Tibial nerve (tissue), 4 donors: ENCODE results near the gene UNC45A. TPM values are rescaled to one million over a fixed set of nuclear protein-coding genes. Genes with fewer than 3 reads are reported as not detected.
"Not testable (repeated sequence)": the region's sequence is repeated elsewhere in the genome, so short reads cannot be mapped to it uniquely, and the experiment has no call there.

Source experiments
- DNase-seq, 2 donors: peaks; one replicate each; pipeline ENCODE4 v3.0.0-alpha.2; 2019; ENCODE audit warnings: low spot score in 2 of 2
- H3K27ac ChIP-seq, 4 donors: fragments of 200-600 bp; sonication (generic) in 3 of 4; one replicate each; pipeline ENCODE4 v1.5.1; 2017 to 2019; ENCODE audit warnings: mild to moderate bottlenecking in 1 of 4
- H3K27me3 ChIP-seq, 2 donors: fragments of 200-600 bp; sonication (generic) in 1 of 2; one replicate each; pipeline versions ENCODE4 v1.5.1 to v1.6.0; 2017 to 2019
- H3K36me3 ChIP-seq, 3 donors: fragments of 200-600 bp; sonication (generic); one replicate each; pipeline ENCODE4 v1.5.1; 2018 to 2019
- H3K4me1 ChIP-seq, 4 donors: fragments of 200-600 bp; sonication (generic) in 3 of 4; one replicate each; pipeline ENCODE4 v1.5.1; 2017 to 2019
- H3K4me3 ChIP-seq, 4 donors: fragments of 200-600 bp; sonication (generic) in 3 of 4; one replicate each; pipeline ENCODE4 v1.5.1; 2017 to 2019; ENCODE audit warnings: mild to moderate bottlenecking in 1 of 4, moderate library complexity in 1 of 4
- H3K9me3 ChIP-seq, 4 donors: fragments of 200-600 bp; sonication (generic) in 3 of 4; one replicate each; pipeline ENCODE4 v1.5.1; 2017 to 2019
- CTCF ChIP-seq, 5 experiments: fragments of 200-600 bp in 3 of 5; fragments of 450-650 bp in 2 of 5; sonication (generic) in 3 of 5; IDR thresholded peaks; one replicate each; pipeline ENCODE4 v1.5.1; 2016 to 2019; ENCODE audit warnings: antibody characterized with exemption in 5 of 5, mild to moderate bottlenecking in 3 of 5, moderate library complexity in 2 of 5
- EP300 ChIP-seq, 2 donors: sonication (generic); formaldehyde crosslinking; IDR thresholded peaks; one replicate each; pipeline ENCODE4 v1.6.1; 2017; ENCODE audit warnings: antibody characterized with exemption in 2 of 2, mild to moderate bottlenecking in 1 of 2
- POLR2A ChIP-seq, 2 donors: fragments of 450-650 bp; IDR thresholded peaks; one replicate each; pipeline ENCODE4 v1.6.1; 2017; ENCODE audit warnings: antibody characterized with exemption in 2 of 2, mild to moderate bottlenecking in 2 of 2, moderate library complexity in 2 of 2
- WGBS, 2 donors: methylation state at CpG; one replicate each; pipeline ENCODE4 v1.1.5; 2018; 5-methylcytosine and 5-hydroxymethylcytosine counted together
- total RNA-seq, 4 donors: library from RNA; depleted of rRNA; stranded (reverse); fragments of >200 nt; gene quantifications; one replicate each; pipeline ENCODE4 v1.1.0, GENCODE V29; 2016

The UNC45A gene
- total RNA-seq, 4 donors from 2014 or later: 47.7 to 64.2 (median 58.4) TPM

GRCh38 chr15:90924375-90924774 lies 10.7 kb upstream of the UNC45A start:
- H3K27me3 ChIP-seq: no peaks in the 10 kb centered on the region
- peaks cover 0 to 39% (median 3%) of the 10 kb centered on the region in 3 donors for H3K36me3 ChIP-seq
- H3K9me3 ChIP-seq: no peaks in the 10 kb centered on the region
- 79 to 88% methylated on average over 5 of the region's 5 CpGs for WGBS, 2 donors
- no peak overlapping the region for H3K27ac ChIP-seq
- peaks cover 0 to 4% (median 3%) of the 10 kb centered on the region in 4 donors for H3K4me1 ChIP-seq
- no peak overlapping the region for H3K4me3 ChIP-seq
- TF ChIP-seq POLR2A (IDR thresholded peaks at IDR 0.05): no peak
- no peak for TF ChIP-seq EP300 (IDR thresholded peaks at IDR 0.05)
- no peak for TF ChIP-seq CTCF (IDR thresholded peaks at IDR 0.05)
- no peak for DNase-seq

- peaks cover 0 to 21% (median 17%) of the 10 kb centered on the region in 4 donors for H3K4me1 ChIP-seq
- not testable (repeated sequence) for H3K9me3 ChIP-seq, DNase-seq, H3K27me3 ChIP-seq, H3K4me3 ChIP-seq, H3K27ac ChIP-seq
- WGBS, 2 donors: 87 to 91% methylated on average over 10 of the region's 10 CpGs
- peaks cover 0 to 15% (median 0%) of the 10 kb centered on the region in 3 donors for H3K36me3 ChIP-seq
These were observed 8.3 kb upstream of the UNC45A start for GRCh38 chr15:90926766-90927165.

GRCh38 chr15:90928106-90928505 lies 7.0 kb upstream of the UNC45A start:
- not testable (repeated sequence) for H3K9me3 ChIP-seq, H3K27me3 ChIP-seq, H3K4me3 ChIP-seq, DNase-seq
- Histone ChIP-seq H3K4me1 (peaks cover 0 to 32% (median 21%) of the 10 kb centered on the region in 4 donors), H3K27ac (peak overlapping the region in 1 of 4 donors; percentile 43), H3K36me3 (peaks cover 0 to 10% (median 0%) of the 10 kb centered on the region in 3 donors)
- WGBS, 2 donors: 87 to 89% methylated on average over 7 of the region's 7 CpGs

- H3K4me1 ChIP-seq: peaks cover 0 to 45% (median 25%) of the 10 kb centered on the region in 4 donors
- TF ChIP-seq POLR2A (IDR thresholded peaks at IDR 0.05): no peak
- no peak for TF ChIP-seq CTCF (IDR thresholded peaks at IDR 0.05)
- TF ChIP-seq EP300 (IDR thresholded peaks at IDR 0.05): no peak
- no peak for DNase-seq
- H3K4me3 ChIP-seq: peak overlapping the region; percentile 43 to 75 (median 61)
- H3K27ac ChIP-seq: peak overlapping the region; percentile 67 to 95 (median 93)
- no peaks in the 10 kb centered on the region for H3K9me3 ChIP-seq
- H3K27me3 ChIP-seq: no peaks in the 10 kb centered on the region
- H3K36me3 ChIP-seq: no peaks in the 10 kb centered on the region
- WGBS, 2 donors: 49 to 55% methylated on average over 21 of the region's 21 CpGs
These were observed 5.7 kb upstream of the UNC45A start for GRCh38 chr15:90929246-90930019.

GRCh38 chr15:90930861-90931574 lies 4.1 kb upstream of the UNC45A start:
- DNase-seq: no peak
- H3K4me3 ChIP-seq: peak overlapping the region in 3 of 4 donors; percentile 65 to 75 (median 69)
- peak overlapping the region; percentile 67 to 95 (median 93) for H3K27ac ChIP-seq
- TF ChIP-seq EP300 (IDR thresholded peaks at IDR 0.05) (no peak), CTCF (IDR thresholded peaks at IDR 0.05) (no peak), POLR2A (IDR thresholded peaks at IDR 0.05) (no peak)
- WGBS, 2 donors: 64 to 80% methylated on average over 15 of the region's 15 CpGs
- no peaks in the 10 kb centered on the region for H3K9me3 ChIP-seq
- H3K36me3 ChIP-seq: no peaks in the 10 kb centered on the region
- no peaks in the 10 kb centered on the region for H3K27me3 ChIP-seq
- peaks cover 0 to 56% (median 34%) of the 10 kb centered on the region in 4 donors for H3K4me1 ChIP-seq

GRCh38 chr15:90931575-90931827 lies 3.6 kb upstream of the UNC45A start:
- no peaks in the 10 kb centered on the region for H3K27me3 ChIP-seq
- H3K36me3 ChIP-seq: no peaks in the 10 kb centered on the region
- peak overlapping the region; percentile 63 to 89 (median 71) for H3K4me3 ChIP-seq
- H3K4me1 ChIP-seq: peaks cover 0 to 60% (median 38%) of the 10 kb centered on the region in 4 donors
- TF ChIP-seq POLR2A (IDR thresholded peaks at IDR 0.05) (no peak), EP300 (IDR thresholded peaks at IDR 0.05) (no peak), CTCF (IDR thresholded peaks at IDR 0.05) (no peak)
- H3K9me3 ChIP-seq: no peaks in the 10 kb centered on the region
- 40 to 47% methylated on average over 6 of the region's 6 CpGs for WGBS, 2 donors
- peak overlapping the region; percentile 63 to 95 (median 93) for H3K27ac ChIP-seq
- DNase-seq: no peak
